BE2C (cell line): ENCODE measurements around the gene TBC1D21.

Experiments
- DNase-seq: peaks from one replicate; pipeline ENCODE4 v3.0.0-alpha.2; 2020
- H3K27me3 ChIP-seq: fragments of 250-450 bp; sonication (Bioruptor Pico); 2 replicates; pipeline ENCODE4 v1.5.1; 2020; ENCODE audit warnings: mild to moderate bottlenecking
- H3K36me3 ChIP-seq: fragments of 250-450 bp; sonication (Bioruptor Pico); 2 replicates; pipeline ENCODE4 v1.5.1; 2020; ENCODE audit warnings: mild to moderate bottlenecking
- H3K4me1 ChIP-seq: fragments of 250-450 bp; sonication (Bioruptor Pico); 2 replicates; pipeline ENCODE4 v1.5.1; 2020
- H3K4me3 ChIP-seq: 2 replicates; pipeline ENCODE4 v1.5.1; 2011; ENCODE audit warnings: low read depth, low read length
- H3K9me3 ChIP-seq: fragments of 250-450 bp; sonication (Bioruptor Pico); 2 replicates; pipeline ENCODE4 v1.5.1; 2020
- TF ChIP-seq, protein P1 (sequence below): IDR thresholded peaks from 2 replicates; pipeline ENCODE4 v1.5.1; 2012; ENCODE audit warnings: mild to moderate bottlenecking, low read depth, low read length

The TBC1D21 gene

DNA sequence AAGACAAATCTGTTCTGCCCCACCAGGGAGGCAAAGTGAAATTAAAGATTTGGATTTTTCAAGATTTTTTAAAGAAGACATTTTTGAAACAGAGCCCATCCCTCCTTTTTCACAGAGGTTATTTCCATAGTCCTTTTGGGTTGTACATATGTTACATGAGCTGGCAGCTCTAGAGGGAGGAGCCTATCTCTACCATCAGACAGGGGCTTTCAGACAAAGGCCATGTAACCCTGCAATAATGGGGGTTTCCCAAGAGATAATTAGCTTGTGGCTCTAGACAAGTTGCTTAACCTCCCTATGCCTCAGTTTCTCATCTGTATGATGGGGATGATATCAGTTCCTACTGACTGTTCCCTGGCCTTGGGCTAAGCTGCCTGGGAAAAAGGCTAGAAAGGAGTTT lies 8.0 kb upstream of the TBC1D21 start:
- H3K4me3 ChIP-seq, result no peak overlapping the region
- no peaks in the 10 kb centered on the region for H3K36me3 ChIP-seq
- DNase-seq, result no peak
- TF ChIP-seq, protein P1, sequence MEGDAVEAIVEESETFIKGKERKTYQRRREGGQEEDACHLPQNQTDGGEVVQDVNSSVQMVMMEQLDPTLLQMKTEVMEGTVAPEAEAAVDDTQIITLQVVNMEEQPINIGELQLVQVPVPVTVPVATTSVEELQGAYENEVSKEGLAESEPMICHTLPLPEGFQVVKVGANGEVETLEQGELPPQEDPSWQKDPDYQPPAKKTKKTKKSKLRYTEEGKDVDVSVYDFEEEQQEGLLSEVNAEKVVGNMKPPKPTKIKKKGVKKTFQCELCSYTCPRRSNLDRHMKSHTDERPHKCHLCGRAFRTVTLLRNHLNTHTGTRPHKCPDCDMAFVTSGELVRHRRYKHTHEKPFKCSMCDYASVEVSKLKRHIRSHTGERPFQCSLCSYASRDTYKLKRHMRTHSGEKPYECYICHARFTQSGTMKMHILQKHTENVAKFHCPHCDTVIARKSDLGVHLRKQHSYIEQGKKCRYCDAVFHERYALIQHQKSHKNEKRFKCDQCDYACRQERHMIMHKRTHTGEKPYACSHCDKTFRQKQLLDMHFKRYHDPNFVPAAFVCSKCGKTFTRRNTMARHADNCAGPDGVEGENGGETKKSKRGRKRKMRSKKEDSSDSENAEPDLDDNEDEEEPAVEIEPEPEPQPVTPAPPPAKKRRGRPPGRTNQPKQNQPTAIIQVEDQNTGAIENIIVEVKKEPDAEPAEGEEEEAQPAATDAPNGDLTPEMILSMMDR, result no peak
- no peaks in the 10 kb centered on the region for H3K4me1 ChIP-seq
- H3K9me3 ChIP-seq, result no peaks in the 10 kb centered on the region
- peaks cover 9% of the 10 kb centered on the region for H3K27me3 ChIP-seq

DNA sequence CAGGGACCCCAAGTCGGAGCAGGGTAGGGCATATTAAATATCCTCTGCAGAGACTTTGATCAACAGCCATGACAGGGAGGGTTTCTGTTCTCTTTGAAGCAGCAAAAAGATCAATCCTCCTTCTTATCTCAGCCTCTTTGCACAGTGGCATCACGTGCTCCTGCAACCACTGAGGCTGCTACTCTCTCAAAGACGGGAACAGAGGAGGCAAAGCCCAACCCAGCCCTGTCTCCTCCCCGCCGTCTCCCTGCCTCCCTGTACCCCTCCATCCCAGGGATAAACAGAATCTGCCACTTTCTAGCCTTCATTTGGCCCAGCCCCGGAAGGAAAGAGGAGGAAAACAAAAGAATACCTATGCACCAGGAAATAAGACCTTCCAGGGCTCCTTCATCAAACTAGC lies 7.5 kb upstream of the TBC1D21 start:
- no peak for DNase-seq
- Histone ChIP-seq H3K9me3 (no peaks in the 10 kb centered on the region), H3K4me3 (no peak overlapping the region), H3K27me3 (peaks cover 9% of the 10 kb centered on the region), H3K36me3 (no peaks in the 10 kb centered on the region), H3K4me1 (no peaks in the 10 kb centered on the region)
- TF ChIP-seq, protein P1, result no peak

DNA sequence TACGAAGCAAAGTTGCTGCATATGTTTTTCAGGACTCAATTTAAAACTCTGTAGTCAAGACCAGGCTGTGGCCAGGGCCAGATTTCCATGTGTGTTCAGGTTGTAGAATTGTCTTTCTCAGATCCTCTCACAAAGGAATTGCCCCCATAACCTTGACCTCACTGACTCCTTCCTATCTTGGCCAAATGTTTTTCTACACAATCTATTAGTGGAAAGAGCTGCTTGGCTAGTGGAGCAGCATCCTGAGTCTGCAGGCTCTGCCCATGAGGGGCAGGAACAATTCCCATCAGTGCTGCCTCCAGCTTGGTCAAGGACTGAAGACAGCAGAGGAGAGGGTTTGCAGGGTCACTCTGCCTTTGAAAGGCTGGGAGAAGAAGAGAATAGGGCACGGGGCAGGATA lies 6.9 kb upstream of the TBC1D21 start:
- DNase-seq, result no peak
- Histone ChIP-seq H3K9me3 (no peaks in the 10 kb centered on the region), H3K27me3 (peaks cover 9% of the 10 kb centered on the region), H3K4me3 (no peak overlapping the region), H3K4me1 (no peaks in the 10 kb centered on the region), H3K36me3 (no peaks in the 10 kb centered on the region)
- TF ChIP-seq, protein P1, result no peak

DNA sequence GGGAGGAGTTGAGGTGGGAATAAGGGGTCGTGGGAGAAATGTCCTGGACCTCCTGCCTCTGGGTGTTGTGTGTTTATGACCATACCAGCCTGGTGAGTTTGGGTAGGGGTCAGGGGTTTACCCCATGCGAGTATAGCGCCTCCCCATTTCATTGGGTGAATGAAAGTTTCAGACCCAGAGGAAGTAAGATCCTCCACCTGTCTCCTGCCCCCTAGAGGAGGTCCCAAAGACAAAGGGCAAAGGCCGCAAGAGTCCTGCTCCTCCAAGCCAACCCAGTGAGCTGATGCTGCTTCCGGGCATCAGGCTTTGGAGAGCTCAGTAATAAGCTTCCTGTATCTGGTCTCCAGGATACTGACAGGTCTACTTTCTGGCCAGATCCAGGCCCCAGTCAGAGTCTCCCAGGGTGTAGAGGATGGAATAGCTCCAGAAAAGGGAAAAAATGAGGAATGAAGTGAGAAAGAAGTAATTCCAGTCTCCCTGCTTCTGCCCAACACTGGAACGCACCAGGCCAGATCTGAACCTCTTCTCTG lies 6.4 kb upstream of the TBC1D21 start:
- H3K4me1 ChIP-seq, result no peaks in the 10 kb centered on the region
- no peaks in the 10 kb centered on the region for H3K9me3 ChIP-seq
- H3K27me3 ChIP-seq, result peaks cover 9% of the 10 kb centered on the region
- no peak overlapping the region for H3K4me3 ChIP-seq
- TF ChIP-seq, protein P1, result peak; percentile 20; the same call in 1 of the 2 replicates
- no peaks in the 10 kb centered on the region for H3K36me3 ChIP-seq
- no peak for DNase-seq

DNA sequence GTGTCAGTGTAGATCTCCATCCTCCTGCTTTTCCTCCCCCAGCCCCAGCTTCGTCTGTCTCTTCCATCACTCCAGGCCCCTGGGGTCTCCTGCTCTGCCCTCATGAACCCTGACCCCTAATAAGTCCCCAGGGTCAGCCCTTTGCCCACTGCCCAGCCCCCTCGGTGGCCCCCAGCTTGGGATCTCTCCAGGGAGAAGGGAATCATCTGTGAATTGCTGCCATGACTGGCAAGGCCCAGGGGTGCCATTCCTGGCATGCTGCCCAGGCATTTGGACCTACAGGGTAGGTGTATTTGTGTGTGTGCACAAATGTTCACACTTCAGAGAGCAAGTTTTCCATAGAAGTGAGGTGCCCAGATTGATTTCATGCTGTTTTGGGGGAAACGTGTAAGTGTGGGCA lies 5.9 kb upstream of the TBC1D21 start:
- Histone ChIP-seq H3K4me3 (no peak overlapping the region), H3K27me3 (peaks cover 6% of the 10 kb centered on the region), H3K36me3 (no peaks in the 10 kb centered on the region), H3K9me3 (no peaks in the 10 kb centered on the region), H3K4me1 (no peaks in the 10 kb centered on the region)
- TF ChIP-seq, protein P1, result no peak
- no peak for DNase-seq

DNA sequence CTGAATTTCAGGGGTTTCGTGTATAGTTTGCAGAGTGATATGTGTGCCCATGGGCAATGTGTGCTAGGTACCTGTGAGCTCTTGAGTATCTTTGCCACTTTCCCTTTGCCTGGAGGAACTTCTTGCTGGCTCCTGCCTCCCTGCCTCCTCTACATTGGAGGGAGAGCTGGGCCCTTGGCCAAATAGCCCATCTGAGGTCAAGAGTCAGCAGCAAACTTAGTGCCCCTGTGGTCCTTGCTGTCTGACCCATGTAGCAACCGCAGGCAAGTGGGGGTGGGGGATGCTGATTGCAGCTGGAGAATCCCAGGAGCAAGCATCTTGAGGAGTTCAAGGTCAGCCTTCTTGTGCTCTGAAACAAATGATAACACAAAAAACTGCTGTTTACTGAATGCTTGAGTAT lies 5.4 kb upstream of the TBC1D21 start:
- Histone ChIP-seq H3K9me3 (no peaks in the 10 kb centered on the region), H3K27me3 (peaks cover 4% of the 10 kb centered on the region), H3K4me3 (no peak overlapping the region), H3K36me3 (no peaks in the 10 kb centered on the region), H3K4me1 (no peaks in the 10 kb centered on the region)
- DNase-seq, result no peak
- TF ChIP-seq, protein P1, result no peak
